NCI-H2029 (cell line): ENCODE results near the gene RASGRF2.
"Not testable (repeated sequence)": the region's sequence is repeated elsewhere in the genome, so short reads cannot be mapped to it uniquely, and the experiment has no call there.

Source experiments
- DNase-seq: peaks from one replicate; lab custom pipeline; 2025; lab: John Stamatoyannopoulos, UW

The RASGRF2 gene

DNA sequence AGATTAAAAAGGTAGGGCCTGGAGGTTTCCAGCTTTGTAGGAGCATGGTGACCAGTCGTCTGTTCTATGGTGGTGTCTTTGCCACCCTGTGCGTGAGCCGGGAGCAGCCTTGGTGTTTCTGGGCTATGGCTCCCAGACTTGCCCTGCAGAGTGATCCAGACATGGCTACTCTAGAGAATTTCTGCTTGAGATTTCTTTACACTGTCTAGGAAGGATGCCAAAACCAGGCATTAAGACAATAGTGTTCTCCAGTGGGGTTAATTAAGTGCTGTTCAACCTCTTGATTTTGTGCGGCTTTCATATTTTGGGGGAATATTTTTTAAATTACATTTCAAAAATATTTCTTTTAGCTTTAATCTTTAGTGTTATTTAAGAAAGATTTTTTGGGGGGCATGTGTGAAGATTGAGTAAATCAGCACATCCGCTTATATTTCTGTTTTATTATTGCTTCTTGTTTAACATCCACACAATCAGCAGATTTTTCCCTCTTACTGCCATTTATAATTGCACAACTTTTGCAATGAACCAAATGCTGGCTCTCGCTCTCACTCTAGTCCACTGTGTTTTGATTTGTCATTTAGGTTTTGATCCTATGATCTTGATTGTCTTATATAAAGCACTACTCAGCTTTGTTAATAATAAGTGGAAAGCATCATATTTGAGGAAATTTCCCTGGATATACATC is 110.5 kb downstream of the RASGRF2 start:
- DNase-seq, result no peak

DNA sequence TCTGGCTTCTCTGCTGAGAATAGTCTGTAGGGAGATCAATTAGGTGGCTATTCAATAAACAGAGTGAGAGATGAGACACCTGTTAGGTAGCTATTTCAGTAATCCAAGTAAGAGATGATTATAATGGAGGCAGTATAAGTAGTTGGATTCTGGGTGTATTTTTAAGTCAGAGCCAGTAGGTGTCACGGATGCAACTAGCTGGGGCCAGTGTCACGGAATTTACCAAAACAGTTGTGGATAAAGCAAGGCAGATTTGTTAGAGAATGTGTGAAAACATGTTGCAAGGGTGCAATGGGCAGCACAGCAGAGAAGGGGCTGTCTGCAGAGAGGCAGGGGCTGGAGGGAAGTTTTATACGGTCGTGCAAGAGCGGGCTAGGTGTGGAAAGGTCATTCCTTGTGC is 114.9 kb downstream of the RASGRF2 start:
- no peak for DNase-seq

DNA sequence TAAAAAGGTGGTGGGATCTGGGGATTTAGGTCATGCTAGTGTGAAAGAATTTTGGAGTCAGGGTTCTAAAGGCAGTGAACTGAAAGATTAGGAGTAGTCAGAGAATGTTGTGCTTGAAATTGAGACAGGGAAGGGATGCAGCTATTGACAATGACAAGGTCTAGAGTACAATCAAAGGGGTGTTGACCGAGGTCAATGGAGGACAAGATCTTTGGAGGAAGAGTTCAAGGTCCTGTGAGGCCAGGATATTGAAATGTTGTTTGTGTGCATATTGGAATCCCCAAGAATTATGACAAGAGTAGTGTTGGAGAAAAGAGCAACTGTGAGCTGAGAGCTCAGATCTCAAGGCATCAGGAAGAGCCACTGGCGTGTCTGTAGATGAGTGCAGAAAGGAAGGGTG is 116.9 kb downstream of the RASGRF2 start:
- no peak for DNase-seq

DNA sequence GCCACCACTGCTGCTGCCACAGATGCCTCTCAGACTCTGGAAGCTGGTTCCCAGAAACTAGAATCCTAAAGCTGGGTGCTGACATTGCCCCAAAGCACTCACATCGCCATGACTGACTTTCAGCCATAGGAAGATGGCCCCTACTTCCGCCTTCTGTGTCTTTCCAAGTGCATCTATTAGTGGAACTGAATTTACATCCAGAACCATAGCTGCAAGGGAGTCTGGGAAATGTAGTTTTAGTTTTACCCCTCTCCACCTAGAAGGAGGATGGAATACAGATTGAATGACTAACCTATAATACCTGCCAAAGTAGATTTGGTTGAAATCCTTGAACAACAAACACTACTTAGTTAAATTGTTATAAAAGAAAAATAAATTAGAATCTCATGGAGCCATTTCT is 118.8 kb downstream of the RASGRF2 start:
- DNase-seq, result no peak

DNA sequence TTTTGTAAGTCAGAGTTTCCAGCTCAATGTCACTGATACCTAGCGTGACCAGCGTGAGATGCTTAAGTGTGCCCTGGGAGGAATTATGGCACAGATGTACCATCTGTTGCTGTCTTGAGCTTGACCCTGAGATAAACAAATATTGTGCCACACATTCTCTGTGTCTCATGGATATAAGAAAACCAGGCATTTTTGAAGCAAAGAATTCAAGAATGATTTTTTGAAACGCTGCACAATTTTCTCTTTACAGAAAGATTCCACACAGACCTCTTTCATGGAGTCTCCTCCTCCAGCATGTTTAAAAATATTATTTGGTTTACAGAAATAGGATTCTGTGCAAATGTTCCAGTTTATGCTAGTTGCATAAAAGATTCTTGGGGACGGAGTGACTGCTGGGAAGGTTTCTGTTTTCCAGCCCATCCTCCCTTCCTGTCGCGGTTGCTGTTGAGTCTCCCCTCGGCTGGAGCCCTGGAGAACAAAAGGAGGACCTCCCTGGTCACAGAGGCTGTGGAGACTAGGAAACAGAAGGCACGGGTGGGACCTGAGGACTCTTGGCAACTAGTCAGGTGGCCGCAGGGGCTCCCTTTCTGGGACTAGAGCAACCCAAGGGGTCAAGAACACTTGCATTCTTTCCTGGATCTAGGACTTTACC is 120.8 kb downstream of the RASGRF2 start:
- DNase-seq, result no peak

DNA sequence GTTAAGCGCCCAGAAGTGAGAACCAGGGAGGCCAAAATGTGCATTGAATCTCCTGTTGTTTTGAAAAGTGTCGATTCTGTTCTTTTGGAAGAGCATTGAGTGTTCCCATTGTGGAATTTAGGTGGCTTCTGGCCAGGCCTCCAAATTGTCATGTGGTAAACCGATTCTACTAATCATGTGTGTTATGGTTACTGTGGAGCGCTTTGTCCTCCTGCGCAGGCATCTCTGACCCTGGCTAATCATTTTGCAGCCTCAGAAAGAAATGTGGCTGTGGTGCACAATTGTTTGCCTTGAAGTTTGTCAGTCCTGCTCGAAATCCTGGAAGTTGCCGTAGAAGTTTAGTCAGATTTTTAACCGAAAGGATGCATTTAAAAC is 121.3 kb downstream of the RASGRF2 start:
- no peak for DNase-seq

DNA sequence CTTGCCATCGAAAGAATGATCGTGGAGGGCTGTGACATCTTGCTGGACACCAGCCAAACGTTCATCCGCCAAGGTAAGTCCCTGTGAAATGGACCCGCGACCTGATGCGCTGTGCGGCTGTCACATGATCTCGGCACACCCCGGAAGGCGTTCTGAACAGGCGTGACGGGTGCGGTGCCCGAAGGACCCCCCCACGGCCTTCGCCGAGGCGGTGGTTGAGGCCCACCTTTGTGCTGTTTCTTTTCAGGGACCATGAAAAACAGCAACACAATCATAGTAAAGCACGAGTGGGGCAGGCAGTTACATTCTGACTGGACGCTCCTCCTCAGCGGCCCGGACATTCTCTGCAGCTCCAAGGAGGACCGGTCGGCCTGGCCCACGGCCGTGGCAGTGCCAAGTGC is 126.7 kb downstream of the RASGRF2 start:
- no peak for DNase-seq

DNA sequence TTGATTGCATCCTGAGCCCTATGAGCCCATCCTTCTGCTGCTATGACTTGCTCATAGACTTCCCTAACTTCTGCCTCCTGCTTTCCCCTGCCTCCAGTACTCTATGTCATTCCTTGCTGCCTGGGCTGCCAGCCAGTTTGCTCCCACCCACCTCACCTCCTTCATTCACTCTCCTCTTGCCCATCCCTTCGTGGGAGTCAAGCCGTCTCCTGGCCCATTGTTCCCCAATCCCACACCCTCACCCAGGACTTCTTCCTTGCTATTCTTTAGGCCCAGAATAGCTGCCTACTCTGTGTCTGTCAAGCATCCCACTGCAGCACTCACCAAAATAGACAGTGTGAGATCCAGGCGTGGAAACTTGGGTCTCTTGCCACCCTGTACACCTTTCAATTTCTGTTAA is 131.0 kb downstream of the RASGRF2 start:
- no peak for DNase-seq

DNA sequence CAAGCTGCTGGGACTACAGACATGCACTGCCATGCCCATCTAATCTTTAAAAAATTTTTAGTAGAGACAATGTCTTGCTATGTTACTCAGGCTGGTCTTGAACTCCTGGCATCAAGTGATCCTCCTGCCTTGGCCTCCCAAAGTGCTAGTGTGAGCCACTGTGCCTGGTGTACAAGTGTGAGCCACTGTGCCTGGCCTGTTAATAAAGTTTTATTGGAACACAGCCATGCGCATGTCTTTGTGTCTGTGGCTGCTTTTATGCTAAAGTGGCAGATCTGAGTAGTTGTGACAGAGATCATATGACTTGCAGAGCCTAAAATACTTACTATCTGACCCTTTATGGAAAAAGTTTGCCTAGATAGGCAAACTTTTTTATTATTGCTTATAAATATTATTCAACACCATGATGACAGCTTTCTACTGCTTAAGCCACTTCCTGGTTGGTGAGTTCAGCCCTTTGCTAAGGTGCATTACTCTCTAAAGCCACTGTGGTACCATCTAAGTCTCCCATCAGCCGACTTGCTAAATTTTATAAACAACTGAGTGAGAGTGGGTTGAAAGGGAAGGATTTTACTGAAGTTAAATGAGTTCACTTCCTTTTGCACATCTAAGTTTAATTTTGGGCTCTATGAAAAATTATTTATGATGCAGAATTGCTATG is 133.5 kb downstream of the RASGRF2 start:
- DNase-seq, result no peak

DNA sequence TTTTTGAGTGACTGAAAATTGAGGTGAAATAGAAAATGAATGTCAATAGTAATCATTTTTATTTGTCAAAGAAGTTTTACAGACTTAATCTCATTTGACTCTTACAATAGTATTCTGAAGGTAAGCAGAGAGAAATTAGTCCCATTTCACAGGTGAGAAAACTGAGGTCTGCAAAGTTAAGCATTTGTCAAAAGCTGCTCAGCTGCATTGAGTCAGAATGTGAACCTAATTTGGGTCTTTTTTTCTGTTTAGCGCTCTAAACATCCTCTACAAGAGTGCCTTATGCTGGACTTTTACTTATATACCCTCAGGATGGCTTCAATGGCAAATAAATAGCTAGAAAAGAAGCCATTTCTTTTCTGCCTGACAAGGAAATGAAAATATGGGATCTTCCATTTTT is 135.7 kb downstream of the RASGRF2 start:
- no peak for DNase-seq

DNA sequence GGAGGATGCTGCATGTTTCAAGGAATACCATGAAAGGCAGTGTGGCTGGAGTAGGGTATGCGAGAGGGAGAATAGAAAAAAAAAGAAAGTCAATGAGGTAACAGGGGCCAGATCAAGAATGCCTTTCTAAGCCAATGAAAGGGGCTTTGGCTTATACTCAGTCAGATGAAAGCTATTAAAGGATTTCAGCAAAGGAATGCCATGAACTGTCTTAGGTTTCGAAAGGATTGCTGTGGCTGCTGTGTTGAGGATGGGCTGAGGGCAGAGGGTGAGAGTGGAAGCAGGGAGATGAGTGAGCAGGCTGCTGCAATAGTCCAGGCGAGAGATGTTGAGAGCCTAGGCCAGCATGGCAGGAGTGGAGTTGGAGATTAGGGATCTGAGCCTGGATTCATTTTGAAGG is 137.6 kb downstream of the RASGRF2 start:
- DNase-seq, result no peak

DNA sequence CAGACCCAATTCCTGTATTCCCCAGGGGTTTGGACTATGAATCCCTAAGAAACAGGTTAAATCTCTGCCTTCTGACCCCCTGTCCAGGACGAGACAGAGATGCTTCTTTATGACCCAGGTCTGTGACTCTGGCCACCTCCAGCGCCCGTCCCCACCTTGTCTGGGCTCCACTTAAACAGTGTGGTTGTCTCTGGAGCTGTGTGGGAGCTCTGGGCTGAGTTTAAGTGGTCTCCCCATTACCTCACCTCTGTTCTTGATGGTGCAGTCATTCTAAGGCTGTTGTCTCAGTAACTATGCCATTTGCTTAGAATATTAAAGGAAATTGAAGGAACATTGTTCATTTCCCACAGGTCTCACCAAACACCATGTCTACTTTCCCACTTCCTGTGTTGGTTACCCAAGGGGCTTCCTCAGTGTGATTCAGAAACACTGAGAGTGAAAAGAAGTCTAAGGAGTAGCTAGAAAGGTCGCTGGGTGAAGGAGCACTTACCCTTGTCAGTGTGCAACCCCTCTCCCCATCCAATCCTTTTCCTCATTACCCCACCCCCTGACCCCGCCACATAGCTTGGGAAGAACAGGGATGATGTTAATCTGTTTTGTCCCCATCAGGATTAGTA is 145.2 kb downstream of the RASGRF2 start:
- no peak for DNase-seq

DNA sequence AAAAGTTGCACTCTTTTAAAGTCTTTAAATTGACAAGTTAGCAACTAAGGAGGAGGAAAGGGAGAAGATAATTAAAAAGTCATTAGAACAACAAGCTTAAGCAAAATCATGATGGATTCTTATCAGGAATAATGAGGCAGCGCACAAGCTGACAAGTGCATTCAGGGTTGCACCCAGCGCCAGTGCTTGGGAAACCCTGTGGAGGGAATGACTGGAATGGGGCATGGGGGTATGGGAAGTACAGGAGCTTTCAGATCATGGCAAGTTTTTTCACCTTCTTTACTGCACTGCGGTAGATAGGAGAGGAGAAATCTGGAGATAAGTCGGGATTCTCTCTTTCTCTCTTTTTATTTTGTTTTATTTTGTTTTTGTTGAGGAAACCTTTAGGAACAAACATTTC is 155.1 kb downstream of the RASGRF2 start:
- no peak for DNase-seq

DNA sequence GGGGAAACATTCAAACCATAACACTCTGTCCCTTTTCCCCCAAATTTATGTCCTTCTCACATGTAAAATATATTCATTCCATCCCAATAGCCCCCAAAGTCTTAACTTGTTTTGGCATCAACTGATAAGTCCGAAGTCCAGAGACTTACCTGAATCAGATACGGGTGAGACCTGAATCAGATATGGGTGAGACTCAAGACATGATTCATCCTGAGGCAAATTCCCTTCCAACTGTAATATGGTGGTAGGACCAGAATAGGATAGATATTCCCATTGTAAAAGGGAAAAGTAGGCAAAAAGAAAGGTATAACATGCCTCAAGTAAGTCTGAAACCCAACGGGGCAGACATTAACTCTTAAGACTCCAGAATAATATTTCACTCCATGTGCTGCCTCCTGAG is 157.4 kb downstream of the RASGRF2 start:
- no peak for DNase-seq

DNA sequence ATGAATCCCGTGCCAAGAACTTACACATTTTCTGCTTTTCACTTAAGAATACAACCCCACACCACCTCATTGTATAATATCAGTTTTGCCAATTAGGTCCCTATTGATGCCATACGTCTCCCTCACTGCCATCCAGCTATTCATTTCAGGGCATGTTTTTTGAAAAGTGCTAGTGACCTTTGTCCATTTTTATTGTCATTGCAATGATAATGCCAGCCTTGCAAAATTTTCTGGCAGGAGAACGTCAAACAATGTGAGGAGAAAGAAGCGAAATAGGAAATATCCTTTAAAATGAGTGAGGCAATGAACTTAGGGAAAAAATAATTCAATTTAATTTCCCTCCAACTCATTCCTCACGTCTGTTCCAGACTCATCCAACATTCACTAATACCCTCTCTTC is 161.1 kb downstream of the RASGRF2 start:
- DNase-seq, result no peak

DNA sequence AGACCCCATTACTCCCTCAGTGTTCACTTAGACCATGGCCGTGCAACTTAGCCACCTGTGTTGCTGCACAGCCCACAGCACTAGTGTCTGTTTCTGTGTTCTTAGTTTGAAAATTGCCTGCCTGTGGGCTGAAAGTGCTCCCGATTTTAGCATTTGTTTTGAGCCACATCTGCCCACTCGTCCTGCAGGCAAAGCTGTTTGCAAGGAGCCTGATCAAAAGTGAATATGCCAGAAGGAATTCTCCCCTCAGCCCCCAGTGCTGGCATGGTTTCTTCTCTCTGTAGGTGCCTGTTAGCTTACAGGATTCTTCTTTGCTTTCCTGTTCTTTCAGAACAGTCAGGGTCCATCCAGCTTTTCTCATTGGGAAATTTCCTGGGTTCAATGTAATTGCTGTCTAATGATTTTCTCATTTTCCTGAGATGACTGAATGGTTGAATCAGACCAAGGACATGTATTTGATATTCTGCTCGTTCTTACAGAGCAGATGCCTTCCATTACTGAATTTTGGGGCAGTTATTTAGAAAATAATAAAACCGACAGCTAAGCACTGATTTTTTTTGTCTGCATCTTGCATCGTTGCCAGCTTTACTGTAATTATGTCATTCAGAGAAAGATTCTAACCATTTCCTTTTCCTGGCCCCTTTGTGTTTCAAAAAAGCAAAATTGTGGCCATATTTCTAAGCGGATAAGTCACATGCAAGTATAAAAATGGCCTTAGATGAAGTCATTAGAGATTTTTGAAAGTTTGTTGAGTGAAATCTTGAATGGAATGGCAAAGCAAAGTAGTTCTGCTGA is 161.9 kb downstream of the RASGRF2 start:
- no peak for DNase-seq

DNA sequence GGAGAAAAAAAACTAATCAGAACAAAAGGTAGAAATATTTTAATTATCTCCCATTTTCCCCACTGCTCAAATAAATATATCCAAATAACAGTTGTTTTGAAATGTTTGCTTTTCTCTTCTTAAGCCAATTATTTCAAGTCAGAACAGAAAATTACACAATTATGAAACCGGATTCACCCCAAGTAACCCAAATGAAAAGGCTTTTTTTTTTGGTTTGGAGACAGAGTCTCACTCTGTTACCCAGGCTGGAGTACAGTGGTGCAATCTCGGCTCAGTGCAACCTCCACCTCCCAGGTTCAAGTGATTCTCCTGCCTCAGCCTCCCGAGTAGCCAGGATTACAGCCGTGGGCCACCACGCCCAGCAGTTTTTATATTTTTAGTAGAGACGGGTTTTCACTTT is 164.5 kb downstream of the RASGRF2 start:
- not testable (repeated sequence) for DNase-seq

DNA sequence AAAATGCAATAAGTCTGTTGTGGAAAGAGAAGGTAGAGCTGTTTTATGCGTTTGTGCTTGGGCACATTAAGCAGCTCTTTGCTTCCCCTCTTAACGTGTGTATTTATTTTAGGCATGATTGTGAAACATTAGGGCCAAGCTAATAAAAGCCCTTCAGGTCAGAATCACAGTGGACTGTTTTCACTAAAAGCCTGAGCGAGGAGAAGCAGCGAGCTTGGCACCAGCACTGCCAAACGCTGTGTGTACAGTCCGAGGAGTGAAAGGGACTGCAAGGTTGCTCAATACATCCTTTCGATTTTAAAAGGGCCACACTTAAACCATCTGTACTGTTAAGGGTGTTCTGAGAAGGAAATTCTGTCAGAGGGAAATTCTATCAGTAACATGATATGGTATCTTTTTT is 165.8 kb downstream of the RASGRF2 start:
- peak; percentile 25 for DNase-seq

DNA sequence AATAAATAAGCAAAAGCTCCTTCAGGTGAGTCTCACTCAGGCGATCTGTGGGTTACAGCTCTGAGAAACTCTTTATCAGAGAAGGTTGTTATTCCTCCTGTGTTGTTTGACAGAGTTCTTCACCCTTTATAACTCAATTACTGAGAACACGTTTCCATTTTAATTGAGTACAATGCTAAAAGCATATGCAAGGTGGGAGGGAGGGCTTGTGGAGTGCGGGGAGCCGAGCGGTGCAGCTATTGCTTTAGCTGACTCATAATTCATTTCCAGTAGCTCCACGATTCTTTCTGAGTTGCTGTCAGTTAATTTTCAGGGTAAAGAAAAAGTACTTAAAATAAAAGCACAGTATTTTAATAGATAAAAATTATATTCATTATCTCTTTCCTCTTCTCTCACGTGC is 168.3 kb downstream of the RASGRF2 start:
- DNase-seq, result no peak

DNA sequence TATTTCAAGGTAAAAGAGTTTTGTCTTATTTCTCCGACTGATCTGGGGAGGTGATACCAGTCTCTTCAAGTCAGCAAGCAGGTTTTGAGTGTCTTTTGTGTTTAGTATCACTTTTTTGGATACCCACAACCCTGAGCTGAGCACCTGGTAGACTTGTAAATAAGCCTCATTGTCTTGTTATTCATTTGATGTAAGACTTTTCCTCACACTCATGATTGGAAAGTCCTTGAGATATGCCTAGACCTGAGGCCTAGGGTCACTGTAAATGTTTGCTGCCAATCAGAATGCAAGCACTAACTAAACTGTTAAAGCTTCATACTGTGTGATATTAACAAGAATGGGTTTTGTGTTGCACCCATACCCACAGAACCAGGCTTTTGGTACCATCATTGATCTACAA is 172.2 kb downstream of the RASGRF2 start:
- DNase-seq, result no peak

DNA sequence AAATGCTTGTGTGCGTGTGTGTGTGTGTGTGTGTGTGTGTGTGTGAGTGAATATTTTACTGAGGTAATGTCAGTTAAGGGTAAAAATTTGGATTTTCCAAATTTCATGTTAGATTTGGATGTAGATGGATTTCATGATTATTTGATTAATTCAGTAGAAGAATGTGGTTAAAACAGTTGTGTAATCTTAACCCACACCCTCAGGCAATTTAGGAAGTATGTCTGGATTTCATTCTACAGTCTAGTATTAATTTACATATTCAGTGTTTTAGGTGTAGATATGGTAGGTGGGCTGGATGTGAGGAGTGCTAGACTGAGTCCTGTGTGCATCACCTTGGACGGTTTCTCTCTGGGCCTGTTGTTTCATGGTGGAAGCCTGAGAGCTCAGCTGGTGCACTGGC is 173.9 kb downstream of the RASGRF2 start:
- no peak for DNase-seq

DNA sequence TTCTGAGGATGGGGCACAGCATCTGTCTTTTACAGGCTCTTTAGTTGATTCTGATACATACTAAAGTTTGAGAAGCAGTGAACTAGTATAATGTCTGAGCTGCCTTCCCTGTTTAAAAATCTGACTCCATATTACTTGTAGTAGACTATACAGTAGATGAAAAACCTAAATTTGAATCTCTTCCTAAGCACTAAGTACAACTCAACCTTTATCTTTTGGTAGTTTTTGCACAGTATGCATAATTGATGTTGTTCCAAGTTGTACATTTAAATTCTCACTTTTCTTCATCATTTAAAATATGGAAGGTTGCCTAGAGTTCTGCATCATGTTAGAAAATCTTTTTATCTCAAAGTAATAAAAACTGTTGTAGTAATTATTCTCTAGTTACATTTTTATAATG is 174.4 kb downstream of the RASGRF2 start:
- DNase-seq, result no peak
